Measurements from ENCODE around the gene DHFR.

DNA sequence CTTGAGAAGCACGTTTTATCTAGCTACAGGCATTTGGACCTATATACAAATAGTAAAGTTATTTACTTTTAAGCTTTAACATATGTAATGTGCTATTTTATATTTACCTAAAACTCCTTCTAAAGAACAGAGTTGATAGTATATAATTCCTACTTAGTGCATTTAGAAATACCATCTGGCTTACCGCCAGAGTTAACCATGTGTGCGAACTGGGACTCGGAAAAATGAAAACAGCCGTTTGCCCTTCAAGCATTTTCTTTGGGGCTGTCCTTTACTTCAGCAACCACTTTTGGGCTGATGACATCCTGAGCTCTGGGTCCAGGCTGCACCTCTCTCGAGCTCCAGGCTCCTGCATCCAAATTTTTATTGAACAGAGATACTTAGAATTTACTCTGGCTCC, 21.9 kb upstream of the DHFR start:
- no peak for TF ChIP-seq GLIS3 (CRISPR knock-in tag; IDR thresholded peaks at IDR 0.05)
- TF ChIP-seq ESRRG (CRISPR knock-in tag; IDR thresholded peaks at IDR 0.05) = no peak
- TF ChIP-seq OSR1 (CRISPR knock-in tag; IDR thresholded peaks at IDR 0.05) = no peak
- TF ChIP-seq, protein P1, sequence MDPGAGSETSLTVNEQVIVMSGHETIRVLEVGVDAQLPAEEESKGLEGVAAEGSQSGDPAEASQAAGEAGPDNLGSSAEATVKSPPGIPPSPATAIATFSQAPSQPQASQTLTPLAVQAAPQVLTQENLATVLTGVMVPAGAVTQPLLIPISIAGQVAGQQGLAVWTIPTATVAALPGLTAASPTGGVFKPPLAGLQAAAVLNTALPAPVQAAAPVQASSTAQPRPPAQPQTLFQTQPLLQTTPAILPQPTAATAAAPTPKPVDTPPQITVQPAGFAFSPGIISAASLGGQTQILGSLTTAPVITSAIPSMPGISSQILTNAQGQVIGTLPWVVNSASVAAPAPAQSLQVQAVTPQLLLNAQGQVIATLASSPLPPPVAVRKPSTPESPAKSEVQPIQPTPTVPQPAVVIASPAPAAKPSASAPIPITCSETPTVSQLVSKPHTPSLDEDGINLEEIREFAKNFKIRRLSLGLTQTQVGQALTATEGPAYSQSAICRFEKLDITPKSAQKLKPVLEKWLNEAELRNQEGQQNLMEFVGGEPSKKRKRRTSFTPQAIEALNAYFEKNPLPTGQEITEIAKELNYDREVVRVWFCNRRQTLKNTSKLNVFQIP (CRISPR knock-in tag; IDR thresholded peaks at IDR 0.05; ENCODE audit: borderline replicate concordance, low read depth) = no peak
- no peak for TF ChIP-seq ZFP30 (CRISPR knock-in tag; IDR thresholded peaks at IDR 0.05)
- TF ChIP-seq, protein P2, sequence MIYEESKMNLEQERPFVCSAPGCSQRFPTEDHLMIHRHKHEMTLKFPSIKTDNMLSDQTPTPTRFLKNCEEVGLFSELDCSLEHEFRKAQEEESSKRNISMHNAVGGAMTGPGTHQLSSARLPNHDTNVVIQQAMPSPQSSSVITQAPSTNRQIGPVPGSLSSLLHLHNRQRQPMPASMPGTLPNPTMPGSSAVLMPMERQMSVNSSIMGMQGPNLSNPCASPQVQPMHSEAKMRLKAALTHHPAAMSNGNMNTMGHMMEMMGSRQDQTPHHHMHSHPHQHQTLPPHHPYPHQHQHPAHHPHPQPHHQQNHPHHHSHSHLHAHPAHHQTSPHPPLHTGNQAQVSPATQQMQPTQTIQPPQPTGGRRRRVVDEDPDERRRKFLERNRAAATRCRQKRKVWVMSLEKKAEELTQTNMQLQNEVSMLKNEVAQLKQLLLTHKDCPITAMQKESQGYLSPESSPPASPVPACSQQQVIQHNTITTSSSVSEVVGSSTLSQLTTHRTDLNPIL (CRISPR knock-in tag; IDR thresholded peaks at IDR 0.05; ENCODE audit: low read depth) = no peak
- TF ChIP-seq ISL1 (CRISPR knock-in tag; IDR thresholded peaks at IDR 0.05) = no peak
- TF ChIP-seq RARB (CRISPR knock-in tag; IDR thresholded peaks at IDR 0.05) = no peak
- no peak for TF ChIP-seq ZNF70 (CRISPR knock-in tag; IDR thresholded peaks at IDR 0.05)
- TF ChIP-seq TCF4 (CRISPR knock-in tag; IDR thresholded peaks at IDR 0.05; ENCODE audit: borderline replicate concordance) = no peak
